ENCODE results near the gene LRRC4C.

GRCh38 chr11:40642284-40642683, 817.2 kb downstream of the LRRC4C start:
- no peak for TF ChIP-seq CTCF (IDR thresholded peaks at IDR 0.05; ENCODE audit: low read depth, low read length, missing input control)
- no peak for TF ChIP-seq RAD21 (IDR thresholded peaks at IDR 0.05)
- no peak for TF ChIP-seq EGR1 (IDR thresholded peaks at IDR 0.05; ENCODE audit: low read depth in 2 of 2)
- TF ChIP-seq RXRA (IDR thresholded peaks at IDR 0.05): no peak
- TF ChIP-seq NR2F2 (IDR thresholded peaks at IDR 0.05): no peak
- TF ChIP-seq TAF1 (conservative IDR thresholded peaks at IDR 0.05): no peak
- no peak for TF ChIP-seq ATF3 (IDR thresholded peaks at IDR 0.05)

Data from liver (tissue), 3 donors.